Breast epithelium (tissue), 3 donors: Measurements from ENCODE around the gene CABLES2.

Source experiments
- POLR2A ChIP-seq: fragments of 450-650 bp; IDR thresholded peaks from one replicate; pipeline ENCODE4 v1.6.1; 2016; ENCODE audit warnings: antibody characterized with exemption, mild to moderate bottlenecking, moderate library complexity
- TF ChIP-seq, protein P1 (sequence below), 3 donors: fragments of 450-650 bp; IDR thresholded peaks; one replicate each; pipeline ENCODE4 v1.5.1; 2016 to 2017; ENCODE audit warnings: antibody characterized with exemption in 3 of 3, mild to moderate bottlenecking in 3 of 3, moderate library complexity in 3 of 3

DNA sequence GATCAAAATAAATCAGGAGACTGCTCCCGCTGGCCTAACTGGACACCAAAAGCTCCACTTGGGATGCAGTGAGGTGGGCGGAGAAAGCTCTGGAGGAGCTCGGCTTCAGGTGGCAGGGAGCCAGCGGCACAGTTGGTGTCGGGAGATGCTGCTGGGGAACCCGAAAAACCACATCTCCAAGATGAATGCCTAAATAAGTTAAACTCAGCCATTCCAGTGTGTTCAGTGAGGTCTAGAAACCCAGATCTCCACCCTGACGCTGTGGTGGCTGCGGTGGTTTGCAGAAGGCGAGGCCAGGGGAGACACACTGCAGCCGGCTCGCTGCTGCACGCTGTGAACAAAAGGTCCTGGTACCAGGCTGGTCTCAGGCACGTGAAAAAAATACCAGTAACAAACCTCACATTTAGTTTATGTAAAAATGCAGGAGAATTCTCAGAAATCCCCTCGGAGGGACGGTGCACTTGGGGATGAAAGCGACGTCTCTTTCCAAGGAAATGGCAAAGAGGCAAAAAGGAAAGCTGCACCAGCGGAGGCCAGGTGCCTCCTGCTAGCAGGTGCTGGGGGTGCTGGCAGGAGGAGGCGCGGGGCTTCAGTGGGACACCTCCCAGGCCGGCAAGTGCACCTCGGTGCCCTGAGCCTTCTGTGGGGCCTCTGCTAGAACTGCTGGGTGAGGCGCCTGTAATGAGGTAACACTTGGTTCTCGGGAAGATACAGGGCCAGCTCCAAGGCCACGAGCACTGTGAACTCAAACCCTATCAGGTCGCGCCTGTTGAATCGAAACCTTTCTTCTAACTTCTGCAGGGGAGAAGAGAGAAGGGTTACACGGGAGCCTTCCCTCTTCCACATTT lies 16.5 kb downstream of the CABLES2 start:
- TF ChIP-seq, protein P1, sequence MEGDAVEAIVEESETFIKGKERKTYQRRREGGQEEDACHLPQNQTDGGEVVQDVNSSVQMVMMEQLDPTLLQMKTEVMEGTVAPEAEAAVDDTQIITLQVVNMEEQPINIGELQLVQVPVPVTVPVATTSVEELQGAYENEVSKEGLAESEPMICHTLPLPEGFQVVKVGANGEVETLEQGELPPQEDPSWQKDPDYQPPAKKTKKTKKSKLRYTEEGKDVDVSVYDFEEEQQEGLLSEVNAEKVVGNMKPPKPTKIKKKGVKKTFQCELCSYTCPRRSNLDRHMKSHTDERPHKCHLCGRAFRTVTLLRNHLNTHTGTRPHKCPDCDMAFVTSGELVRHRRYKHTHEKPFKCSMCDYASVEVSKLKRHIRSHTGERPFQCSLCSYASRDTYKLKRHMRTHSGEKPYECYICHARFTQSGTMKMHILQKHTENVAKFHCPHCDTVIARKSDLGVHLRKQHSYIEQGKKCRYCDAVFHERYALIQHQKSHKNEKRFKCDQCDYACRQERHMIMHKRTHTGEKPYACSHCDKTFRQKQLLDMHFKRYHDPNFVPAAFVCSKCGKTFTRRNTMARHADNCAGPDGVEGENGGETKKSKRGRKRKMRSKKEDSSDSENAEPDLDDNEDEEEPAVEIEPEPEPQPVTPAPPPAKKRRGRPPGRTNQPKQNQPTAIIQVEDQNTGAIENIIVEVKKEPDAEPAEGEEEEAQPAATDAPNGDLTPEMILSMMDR (IDR thresholded peaks at IDR 0.05): no peak
- TF ChIP-seq POLR2A: no peak
